SK-N-SH (cell line): ENCODE measurements around the gene DDT. TPM values are rescaled to one million over a fixed set of nuclear protein-coding genes. Genes with fewer than 3 reads are reported as not detected.
"Not testable (repeated sequence)": the region's sequence is repeated elsewhere in the genome, so short reads cannot be mapped to it uniquely, and the experiment has no call there.

Source experiments
- CTCF ChIA-PET: fragments of 300-600, 350-600 bp; formaldehyde crosslinking; extraction: SDS; loops from one replicate; lab custom pipeline; 2021; lab: Yijun Ruan, JAX
- POLR2A ChIA-PET: fragments of 350-600 bp; sonication (Branson Sonifier 250); formaldehyde crosslinking; extraction: SDS; loops from one replicate; lab custom pipeline; 2020; ENCODE audit warnings: antibody characterized with exemption, inconsistent platforms; lab: Yijun Ruan, JAX
- DNase-seq: peaks from one replicate; pipeline ENCODE4 v3.0.0; 2012
- H2AFZ ChIP-seq: fragments of 200-600 bp; sonication (generic); 2 replicates; pipeline ENCODE4 v1.8.1; 2016; ENCODE audit warnings: antibody characterized with exemption, mild to moderate bottlenecking, low read depth
- H3F3A ChIP-seq: fragments of 200-600 bp; sonication (generic); replicated peaks from 2 replicates; pipeline ENCODE3; 2016; ENCODE audit warnings: antibody characterized with exemption, mild to moderate bottlenecking; ENCODE audit not compliant: insufficient read depth
- H3K27ac ChIP-seq, 2 experiments: fragments of 200-500 bp in 1 of 2; fragments of 200-600 bp in 1 of 2; sonication (Bioruptor generic) in 1 of 2; sonication (generic), shearing (Covaris generic) in 1 of 2; 2 replicates each; pipeline versions ENCODE4 v1.5.1 to v1.6.1; 2014 to 2016; ENCODE audit warnings: low read depth in 2 of 2, inconsistent platforms in 1 of 2, low read length in 1 of 2, mild to moderate bottlenecking in 1 of 2, mixed read lengths in 1 of 2
- H3K27me3 ChIP-seq: fragments of 200-600 bp; sonication (generic), shearing (Covaris generic); 2 replicates; pipeline ENCODE4 v1.6.1; 2016; ENCODE audit warnings: mixed run types; ENCODE audit not compliant: insufficient read depth
- H3K36me3 ChIP-seq, 2 experiments: fragments of 200-500 bp in 1 of 2; fragments of 200-600 bp in 1 of 2; sonication (Bioruptor generic) in 1 of 2; sonication (generic) in 1 of 2; replicated peaks in 1 of 2; 2 replicates each; pipeline versions ENCODE3 to v1.5.1; 2014 to 2016; ENCODE audit warnings: low read length in 1 of 2, mild to moderate bottlenecking in 1 of 2; ENCODE audit not compliant: insufficient read depth in 2 of 2, control insufficient read depth in 1 of 2
- H3K4me1 ChIP-seq, 2 experiments: fragments of 200-500 bp in 1 of 2; fragments of 200-600 bp in 1 of 2; sonication (Bioruptor generic) in 1 of 2; sonication (generic), shearing (Covaris generic) in 1 of 2; 2 replicates each; pipeline versions ENCODE4 v1.5.1 to v1.6.1; 2014 to 2016; ENCODE audit warnings: low read depth in 1 of 2, low read length in 1 of 2, mixed run types in 1 of 2; ENCODE audit not compliant: insufficient read depth in 2 of 2, control insufficient read depth in 1 of 2
- H3K4me2 ChIP-seq: fragments of 200-600 bp; sonication (generic), shearing (Covaris generic); 2 replicates; pipeline ENCODE4 v1.6.1; 2017; ENCODE audit warnings: mixed run types
- H3K4me3 ChIP-seq, 2 experiments: fragments of 200-500 bp in 1 of 2; fragments of 200-600 bp in 1 of 2; sonication (Bioruptor generic) in 1 of 2; sonication (generic), shearing (Covaris generic) in 1 of 2; 2 replicates each; pipeline versions ENCODE4 v1.5.1 to v1.8.1; 2014 to 2016; ENCODE audit warnings: low read depth in 2 of 2, inconsistent platforms in 1 of 2, low read length in 1 of 2, mild to moderate bottlenecking in 1 of 2, mixed read lengths in 1 of 2, moderate library complexity in 1 of 2
- H3K79me2 ChIP-seq: fragments of 200-600 bp; sonication (generic); 2 replicates; pipeline ENCODE4 v1.8.1; 2017; ENCODE audit warnings: mild to moderate bottlenecking; ENCODE audit not compliant: insufficient read depth
- H3K9ac ChIP-seq: fragments of 200-600 bp; sonication (generic); 2 replicates; pipeline ENCODE4 v1.6.1; 2017; ENCODE audit warnings: mixed run types
- H3K9me2 ChIP-seq: fragments of 200-600 bp; sonication (generic); 2 replicates; pipeline ENCODE4 v1.6.1; 2017; ENCODE audit warnings: mixed run types
- H3K9me3 ChIP-seq: fragments of 200-600 bp; sonication (generic); 2 replicates; pipeline ENCODE4 v1.6.1; 2017; ENCODE audit warnings: mixed run types, mild to moderate bottlenecking, moderate library complexity
- H4K20me1 ChIP-seq: fragments of 200-600 bp; sonication (generic); 2 replicates; pipeline ENCODE4 v1.6.1; 2017; ENCODE audit warnings: mild to moderate bottlenecking, mixed run types; ENCODE audit not compliant: insufficient read depth
- CHD2 ChIP-seq: fragments of 150-350 bp; IDR thresholded peaks from 2 replicates; pipeline ENCODE4 v1.6.1; 2018; ENCODE audit warnings: low read length; ENCODE audit not compliant: partially characterized antibody
- CTCF ChIP-seq: fragments of 200-600 bp; sonication (generic); IDR thresholded peaks from 2 replicates; pipeline ENCODE4 v1.6.1; 2017; ENCODE audit warnings: antibody characterized with exemption, mild to moderate bottlenecking, moderate library complexity
- ELF1 ChIP-seq: IDR thresholded peaks from 2 replicates; pipeline ENCODE4 v1.4.0; 2012
- FOSL2 ChIP-seq: IDR thresholded peaks from 2 replicates; pipeline ENCODE4 v1.4.0; 2012; ENCODE audit warnings: low read depth, mild to moderate bottlenecking, moderate library complexity, borderline replicate concordance
- GATA2 ChIP-seq: sonication (generic); formaldehyde crosslinking; IDR thresholded peaks from 2 replicates; pipeline ENCODE4 v1.5.0; 2020; ENCODE audit warnings: mild to moderate bottlenecking, missing genetic modification reagents
- JUND ChIP-seq: IDR thresholded peaks from 2 replicates; pipeline ENCODE4 v1.4.0; 2012
- MEF2A ChIP-seq: IDR thresholded peaks from 2 replicates; pipeline ENCODE4 v1.4.0; 2012; ENCODE audit warnings: low read depth, borderline replicate concordance
- NFIC ChIP-seq: IDR thresholded peaks from 2 replicates; pipeline ENCODE4 v1.4.0; 2012; ENCODE audit warnings: borderline replicate concordance
- NRF1 ChIP-seq: IDR thresholded peaks from 2 replicates; pipeline ENCODE4 v1.6.1; 2012; ENCODE audit warnings: low read depth, mild to moderate bottlenecking, low read length
- PBX3 ChIP-seq: IDR thresholded peaks from 2 replicates; pipeline ENCODE4; 2012
- RCOR1 ChIP-seq: fragments of 150-350 bp; IDR thresholded peaks from 2 replicates; pipeline ENCODE4 v1.6.1; 2017; ENCODE audit warnings: antibody characterized with exemption, low read length
- RFX5 ChIP-seq: IDR thresholded peaks from 2 replicates; pipeline ENCODE4 v1.6.1; 2012; ENCODE audit warnings: mild to moderate bottlenecking, improper control_type of control experiment, low read length
- SIN3A ChIP-seq: IDR thresholded peaks from 2 replicates; pipeline ENCODE4 v1.6.1; 2012; ENCODE audit warnings: low read depth, mild to moderate bottlenecking, low read length, moderate library complexity, borderline replicate concordance
- TEAD4 ChIP-seq: IDR thresholded peaks from 2 replicates; pipeline ENCODE4 v1.4.0; 2012; ENCODE audit warnings: mild to moderate bottlenecking, borderline replicate concordance; ENCODE audit not compliant: insufficient read depth
- USF1 ChIP-seq: IDR thresholded peaks from 2 replicates; pipeline ENCODE4 v1.4.0; 2012; ENCODE audit warnings: low read depth, borderline replicate concordance
- USF2 ChIP-seq: fragments of 150-350 bp; IDR thresholded peaks from 2 replicates; pipeline ENCODE4 v1.6.1; 2017; ENCODE audit warnings: antibody characterized with exemption, low read length, low read depth, borderline replicate concordance
- YY1 ChIP-seq: IDR thresholded peaks from 2 replicates; pipeline ENCODE4 v1.4.0; 2012; ENCODE audit warnings: low read depth, mild to moderate bottlenecking
- WGBS: methylation state at CpG from one replicate; pipeline ENCODE4 v1.1.6; 2017; ENCODE audit warnings: low lambda C conversion rate; 5-methylcytosine and 5-hydroxymethylcytosine counted together
- polyA plus RNA-seq, 3 experiments: library from polyadenylated mRNA; depleted of rRNA; stranded (reverse); fragments of >200 nt; gene quantifications; 2 replicates each; pipeline ENCODE4 v1.2.3, GENCODE V29; 2012
- TF ChIP-seq, protein P1 (sequence below): fragments of 150-350 bp; IDR thresholded peaks from 2 replicates; pipeline ENCODE4 v1.6.1; 2016; ENCODE audit warnings: mild to moderate bottlenecking, low read depth, low read length
- TF ChIP-seq, protein P2 (sequence below): IDR thresholded peaks from 2 replicates; pipeline ENCODE4 v1.4.0; 2012; ENCODE audit warnings: low read depth, borderline replicate concordance

The DDT gene
- polyA plus RNA-seq, 1 of the 3 experiments (the other 2 are of a cell fraction) = 198 TPM

GRCh38 chr22:23922921-23923320, 51.3 kb downstream of the DDT start:
- no peaks in the 10 kb centered on the region for H3F3A ChIP-seq
- H3K27me3 ChIP-seq = no peaks in the 10 kb centered on the region
- H3K36me3 ChIP-seq = peaks cover 3 to 30% of the 10 kb centered on the region in 2 experiments
- no peak overlapping the region for H3K9ac ChIP-seq
- H3K9me3 ChIP-seq = no peaks in the 10 kb centered on the region; the same call in 1 of the 2 replicates
- no peaks in the 10 kb centered on the region for H3K79me2 ChIP-seq
- H2AFZ ChIP-seq = no peak overlapping the region
- CTCF ChIA-PET = no interaction called here
- H3K4me3 ChIP-seq = no peak overlapping the region
- no peak overlapping the region for H3K4me2 ChIP-seq
- POLR2A ChIA-PET = no interaction called here
- H3K9me2 ChIP-seq = no peaks in the 10 kb centered on the region
- H3K4me1 ChIP-seq = no peaks in the 10 kb centered on the region
- no peak overlapping the region for H3K27ac ChIP-seq
- no peak for DNase-seq
- TF ChIP-seq MEF2A (no peak), RCOR1 (no peak), SIN3A (no peak), NRF1 (no peak), USF2 (no peak), PBX3 (no peak), ELF1 (no peak), NFIC (no peak), YY1 (no peak), RFX5 (no peak), JUND (no peak), GATA2 (CRISPR knock-in tag) (no peak), USF1 (no peak), TEAD4 (no peak), CHD2 (no peak), FOSL2 (no peak), CTCF (no peak)
- TF ChIP-seq, protein P1, sequence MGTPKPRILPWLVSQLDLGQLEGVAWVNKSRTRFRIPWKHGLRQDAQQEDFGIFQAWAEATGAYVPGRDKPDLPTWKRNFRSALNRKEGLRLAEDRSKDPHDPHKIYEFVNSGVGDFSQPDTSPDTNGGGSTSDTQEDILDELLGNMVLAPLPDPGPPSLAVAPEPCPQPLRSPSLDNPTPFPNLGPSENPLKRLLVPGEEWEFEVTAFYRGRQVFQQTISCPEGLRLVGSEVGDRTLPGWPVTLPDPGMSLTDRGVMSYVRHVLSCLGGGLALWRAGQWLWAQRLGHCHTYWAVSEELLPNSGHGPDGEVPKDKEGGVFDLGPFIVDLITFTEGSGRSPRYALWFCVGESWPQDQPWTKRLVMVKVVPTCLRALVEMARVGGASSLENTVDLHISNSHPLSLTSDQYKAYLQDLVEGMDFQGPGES = no peak
- TF ChIP-seq, protein P2, sequence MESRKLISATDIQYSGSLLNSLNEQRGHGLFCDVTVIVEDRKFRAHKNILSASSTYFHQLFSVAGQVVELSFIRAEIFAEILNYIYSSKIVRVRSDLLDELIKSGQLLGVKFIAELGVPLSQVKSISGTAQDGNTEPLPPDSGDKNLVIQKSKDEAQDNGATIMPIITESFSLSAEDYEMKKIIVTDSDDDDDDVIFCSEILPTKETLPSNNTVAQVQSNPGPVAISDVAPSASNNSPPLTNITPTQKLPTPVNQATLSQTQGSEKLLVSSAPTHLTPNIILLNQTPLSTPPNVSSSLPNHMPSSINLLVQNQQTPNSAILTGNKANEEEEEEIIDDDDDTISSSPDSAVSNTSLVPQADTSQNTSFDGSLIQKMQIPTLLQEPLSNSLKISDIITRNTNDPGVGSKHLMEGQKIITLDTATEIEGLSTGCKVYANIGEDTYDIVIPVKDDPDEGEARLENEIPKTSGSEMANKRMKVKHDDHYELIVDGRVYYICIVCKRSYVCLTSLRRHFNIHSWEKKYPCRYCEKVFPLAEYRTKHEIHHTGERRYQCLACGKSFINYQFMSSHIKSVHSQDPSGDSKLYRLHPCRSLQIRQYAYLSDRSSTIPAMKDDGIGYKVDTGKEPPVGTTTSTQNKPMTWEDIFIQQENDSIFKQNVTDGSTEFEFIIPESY = no peak
- WGBS = 68% methylated on average over 2 of the region's 2 CpGs
- H4K20me1 ChIP-seq = no peaks in the 10 kb centered on the region

DNA sequence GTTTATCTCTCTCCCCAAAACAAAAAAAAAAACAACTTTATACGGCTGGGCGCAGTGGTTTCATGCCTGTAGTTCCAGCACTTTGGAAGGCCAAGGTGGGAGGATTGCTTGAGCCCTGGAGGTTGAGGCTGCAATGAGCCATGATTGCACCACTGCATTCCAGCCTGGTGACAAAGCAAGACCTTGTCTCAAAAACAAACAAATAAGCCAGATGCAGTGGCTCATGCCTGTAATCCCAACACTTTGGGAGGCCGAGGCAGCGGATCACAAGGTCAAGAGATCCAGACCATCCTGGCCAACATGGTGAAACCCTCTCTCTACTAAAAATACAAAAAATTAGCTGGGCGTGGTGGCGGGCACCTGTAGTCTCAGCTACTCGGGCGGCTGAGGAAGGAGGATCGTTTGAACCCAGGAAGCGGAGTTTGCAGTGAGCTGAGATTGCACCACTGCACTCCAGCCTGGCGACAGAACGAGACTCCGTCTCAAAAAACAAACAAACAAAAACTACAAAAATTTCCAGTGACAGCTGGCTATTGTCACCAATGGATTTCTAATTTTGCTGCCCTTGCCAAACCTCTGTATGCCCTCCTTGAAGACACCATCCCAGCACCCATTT, 52.5 kb downstream of the DDT start:
- DNase-seq, H3K9me3 ChIP-seq, H3K27me3 ChIP-seq, H3F3A ChIP-seq, H3K4me3 ChIP-seq, POLR2A ChIA-PET, H3K9me2 ChIP-seq, H2AFZ ChIP-seq, H3K27ac ChIP-seq, H4K20me1 ChIP-seq, H3K9ac ChIP-seq, H3K4me2 ChIP-seq, H3K4me1 ChIP-seq, H3K79me2 ChIP-seq: not testable (repeated sequence)
- WGBS = 92% methylated on average over 13 of the region's 13 CpGs
- CTCF ChIA-PET = interaction anchor here (0.8 to 1.1 kb wide), 2 partner anchors 17 to 27 kb away, joined by 3 to 4 read pairs; partner anchors contain the start of gene MIF
- peaks cover 3 to 30% of the 10 kb centered on the region in 2 experiments for H3K36me3 ChIP-seq
